GM19351 (cell line): ENCODE results near the gene RGL3.
"Not testable (repeated sequence)": the region's sequence is repeated elsewhere in the genome, so short reads cannot be mapped to it uniquely, and the experiment has no call there.

Experiments used
- ATAC-seq: cut with Tn5 transposase; IDR thresholded peaks from one replicate; pipeline ENCODE4 v1.9.1; 2021; ENCODE audit warnings: mild to moderate bottlenecking, moderate library complexity; ENCODE audit not compliant: unreplicated experiment

RGL3 gene

GRCh38 chr19:11364296-11364904 is 54.7 kb downstream of the RGL3 start:
- no peak for ATAC-seq

- ATAC-seq = no peak
Measured at GRCh38 chr19:11363881-11364280, 55.2 kb downstream of the RGL3 start.

GRCh38 chr19:11361771-11362731 is 57.1 kb downstream of the RGL3 start:
- ATAC-seq = no peak

GRCh38 chr19:11361037-11361770 is 57.9 kb downstream of the RGL3 start:
- no peak for ATAC-seq

- no peak for ATAC-seq
Measured at GRCh38 chr19:11359421-11359820, 59.7 kb downstream of the RGL3 start.

GRCh38 chr19:11356676-11357550 is 62.2 kb downstream of the RGL3 start:
- ATAC-seq = no peak

GRCh38 chr19:11356074-11356397 is 63.1 kb downstream of the RGL3 start:
- no peak for ATAC-seq

GRCh38 chr19:11355160-11356073 is 63.7 kb downstream of the RGL3 start, which contains the start of gene PLPPR2:
TSS of gene PLPPR2 (plus strand) at chr19:11355432. CDS start at chr19:11357674, 2,242 bp downstream.
- no peak for ATAC-seq

- not testable (repeated sequence) for ATAC-seq
Measured at GRCh38 chr19:11354102-11354501, 65.0 kb downstream of the RGL3 start.

- ATAC-seq = no peak
Measured at GRCh38 chr19:11349171-11349570, 69.9 kb downstream of the RGL3 start.

GRCh38 chr19:11347546-11348039 is 71.5 kb downstream of the RGL3 start:
- no peak for ATAC-seq

GRCh38 chr19:11346104-11346940 is 72.8 kb downstream of the RGL3 start, which contains the start of the genes CCDC159 and TMEM205:
TSS of gene CCDC159 (plus strand) at chr19:11346519. CDS start at chr19:11346607, 88 bp downstream.
TSS of gene TMEM205 (minus strand) at chr19:11346268. CDS start at chr19:11345619, 649 bp downstream.
- ATAC-seq = peak; percentile 90

GRCh38 chr19:11345122-11345803 is 73.9 kb downstream of the RGL3 start:
- ATAC-seq = no peak
